ENCODE results near the gene ZBP1.

The ZBP1 gene

DNA sequence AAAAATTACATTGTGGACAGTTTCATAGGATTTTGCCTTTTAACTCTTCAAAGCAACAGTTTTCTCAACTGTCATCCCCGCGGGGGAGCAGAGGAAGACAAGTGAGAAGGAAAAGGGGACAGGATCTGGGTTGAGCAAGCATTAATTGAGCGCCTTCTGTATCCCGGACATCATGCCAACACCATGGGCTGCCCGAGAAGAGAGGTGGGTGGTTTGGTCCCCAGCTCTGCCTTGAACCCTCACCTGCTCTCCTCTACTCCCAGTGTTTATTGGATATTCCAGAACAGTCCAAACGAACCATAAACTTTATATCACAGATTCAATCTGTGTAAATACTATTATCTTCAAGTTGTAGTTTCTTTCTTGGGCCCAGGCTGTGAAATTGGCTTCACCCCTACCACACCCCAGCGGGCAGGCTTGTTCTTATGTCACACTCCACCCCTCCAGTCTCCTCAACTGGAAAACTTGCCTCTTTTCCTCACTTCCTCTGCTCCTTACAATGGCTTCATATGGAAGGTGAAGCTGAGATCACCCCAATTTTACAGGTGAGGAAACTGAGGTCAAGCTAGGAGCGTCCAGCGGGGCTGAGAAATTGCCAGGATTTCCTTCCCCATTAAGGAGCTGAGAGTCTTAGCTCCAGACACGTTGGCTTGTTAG lies 53.3 kb downstream of the ZBP1 start:
- Histone ChIP-seq H3K27ac (ENCODE audit: low read length, poor library complexity, severe bottlenecking) (no peak overlapping the region), H2AK5ac (ENCODE audit: low read length, severe bottlenecking) (no peak overlapping the region), H3K9me3 (ENCODE audit: control insufficient read depth, low read length) (no peaks in the 10 kb centered on the region), H3K23ac (ENCODE audit: low read length in 2 of 2) (no peak overlapping the region), H2BK12ac (ENCODE audit: low read length in 2 of 2) (no peak overlapping the region), H3K27me3 (ENCODE audit: control insufficient read depth in 1 of 2, insufficient read depth in 1 of 2, low read length in 2 of 2) (peaks cover 24 to 63% of the 10 kb centered on the region in 2 experiments), H3K4ac (ENCODE audit: low read depth in 1 of 2, low read length in 2 of 2) (no peak overlapping the region), H2BK5ac (ENCODE audit: low read depth, low read length, poor library complexity, severe bottlenecking) (no peak overlapping the region), H3K4me3 (ENCODE audit: insufficient read depth in 1 of 2, low read depth in 1 of 2, low read length in 2 of 2) (no peak overlapping the region), H2BK15ac (ENCODE audit: low read depth, poor library complexity, severe bottlenecking) (no peak overlapping the region), H3K4me1 (ENCODE audit: control insufficient read depth, insufficient read depth, low read depth, low read length) (no peaks in the 10 kb centered on the region), H3K4me2 (ENCODE audit: low read length, poor library complexity, severe bottlenecking) (no peak overlapping the region), H3K14ac (ENCODE audit: low read length in 2 of 2) (no peak overlapping the region), H4K91ac (ENCODE audit: low read length) (no peak overlapping the region), H3K18ac (ENCODE audit: low read depth in 1 of 2, low read length in 2 of 2) (no peak overlapping the region), H3K79me1 (replicated peaks; ENCODE audit: low read length, poor library complexity, severe bottlenecking) (no peaks in the 10 kb centered on the region), H3K36me3 (ENCODE audit: control insufficient read depth in 1 of 2, insufficient read depth in 2 of 2, low read depth in 1 of 2, low read length in 2 of 2) (no peaks in the 10 kb centered on the region), H2BK120ac (ENCODE audit: low read depth, low read length) (no peak overlapping the region), H3K9ac (ENCODE audit: low read length) (no peak overlapping the region), H4K8ac (ENCODE audit: low read length) (no peak overlapping the region), H2AFZ (ENCODE audit: low read depth, low read length) (no peak overlapping the region)
- 81% methylated on average over 9 of the region's 10 CpGs for WGBS
- no peak for DNase-seq

DNA sequence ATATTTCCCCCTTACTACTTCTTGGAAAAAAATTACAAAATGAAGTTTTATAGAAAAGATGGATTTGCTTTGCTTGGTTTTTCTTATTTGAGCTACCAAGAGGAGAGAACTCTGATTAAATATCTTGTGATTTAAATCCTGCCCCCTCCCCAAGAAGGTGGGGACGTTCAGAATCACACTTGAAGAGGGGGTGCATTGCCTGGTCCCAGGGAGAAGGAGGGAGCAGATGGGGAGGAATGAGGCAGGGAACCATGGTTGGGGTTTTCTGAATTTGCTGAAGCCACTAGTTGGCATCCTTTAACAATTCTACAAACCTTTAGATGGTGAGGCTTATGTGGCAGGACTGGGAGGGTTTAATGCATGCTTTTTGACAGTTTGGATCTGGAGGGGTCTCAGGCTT lies 53.8 kb downstream of the ZBP1 start:
- Histone ChIP-seq H3K79me1 (replicated peaks; ENCODE audit: low read length, poor library complexity, severe bottlenecking) (no peaks in the 10 kb centered on the region), H2BK15ac (ENCODE audit: low read depth, poor library complexity, severe bottlenecking) (no peak overlapping the region), H3K27me3 (ENCODE audit: control insufficient read depth in 1 of 2, insufficient read depth in 1 of 2, low read length in 2 of 2) (peaks cover 24 to 65% of the 10 kb centered on the region in 2 experiments), H3K36me3 (ENCODE audit: control insufficient read depth in 1 of 2, insufficient read depth in 2 of 2, low read depth in 1 of 2, low read length in 2 of 2) (no peaks in the 10 kb centered on the region), H3K27ac (ENCODE audit: low read length, poor library complexity, severe bottlenecking) (no peak overlapping the region), H2BK120ac (ENCODE audit: low read depth, low read length) (no peak overlapping the region), H2AK5ac (ENCODE audit: low read length, severe bottlenecking) (no peak overlapping the region), H3K23ac (ENCODE audit: low read length in 2 of 2) (no peak overlapping the region), H2BK5ac (ENCODE audit: low read depth, low read length, poor library complexity, severe bottlenecking) (no peak overlapping the region), H4K8ac (ENCODE audit: low read length) (no peak overlapping the region), H2AFZ (ENCODE audit: low read depth, low read length) (no peak overlapping the region), H3K4me1 (ENCODE audit: control insufficient read depth, insufficient read depth, low read depth, low read length) (peaks cover under 1% of the 10 kb centered on the region), H3K4me3 (ENCODE audit: insufficient read depth in 1 of 2, low read depth in 1 of 2, low read length in 2 of 2) (no peak overlapping the region), H3K18ac (ENCODE audit: low read depth in 1 of 2, low read length in 2 of 2) (no peak overlapping the region), H3K4ac (ENCODE audit: low read depth in 1 of 2, low read length in 2 of 2) (no peak overlapping the region), H4K91ac (ENCODE audit: low read length) (no peak overlapping the region), H3K4me2 (ENCODE audit: low read length, poor library complexity, severe bottlenecking) (no peak overlapping the region), H2BK12ac (ENCODE audit: low read length in 2 of 2) (no peak overlapping the region), H3K9ac (ENCODE audit: low read length) (no peak overlapping the region), H3K9me3 (ENCODE audit: control insufficient read depth, low read length) (no peaks in the 10 kb centered on the region), H3K14ac (ENCODE audit: low read length in 2 of 2) (no peak overlapping the region)
- WGBS, result 20% methylated on average over 1 of the region's 1 CpG
- DNase-seq, result no peak

DNA sequence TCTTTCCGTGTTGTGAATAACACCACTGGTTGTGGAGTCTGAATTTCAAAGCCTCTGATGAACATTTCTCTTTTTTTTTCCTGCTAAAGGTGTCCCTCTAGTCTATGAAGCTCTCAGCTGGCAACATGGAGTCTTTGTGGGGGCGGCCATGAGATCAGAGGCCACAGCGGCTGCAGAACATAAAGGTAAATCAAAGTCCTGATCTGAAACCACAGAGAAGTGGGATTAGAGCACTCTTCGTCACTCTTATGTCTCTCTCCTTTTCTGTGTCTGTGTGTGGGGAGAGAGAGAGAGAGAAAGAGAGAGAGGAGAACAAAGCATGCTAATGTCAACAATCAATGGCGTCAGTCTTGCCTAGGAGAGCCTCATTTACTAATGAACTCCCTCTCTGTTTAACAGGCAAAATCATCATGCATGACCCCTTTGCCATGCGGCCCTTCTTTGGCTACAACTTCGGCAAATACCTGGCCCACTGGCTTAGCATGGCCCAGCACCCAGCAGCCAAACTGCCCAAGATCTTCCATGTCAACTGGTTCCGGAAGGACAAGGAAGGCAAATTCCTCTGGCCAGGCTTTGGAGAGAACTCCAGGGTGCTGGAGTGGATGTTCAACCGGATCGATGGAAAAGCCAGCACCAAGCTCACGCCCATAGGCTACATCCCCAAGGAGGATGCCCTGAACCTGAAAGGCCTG lies 55.1 kb downstream of the ZBP1 start:
- H3K9me3 ChIP-seq (ENCODE audit: control insufficient read depth, low read length), result no peaks in the 10 kb centered on the region
- H3K27me3 ChIP-seq (ENCODE audit: control insufficient read depth in 1 of 2, insufficient read depth in 1 of 2, low read length in 2 of 2), result peaks cover 22 to 68% of the 10 kb centered on the region in 2 experiments
- no peak overlapping the region for H4K8ac ChIP-seq (ENCODE audit: low read length)
- H3K4me2 ChIP-seq (ENCODE audit: low read length, poor library complexity, severe bottlenecking), result no peak overlapping the region
- H3K79me1 ChIP-seq (replicated peaks; ENCODE audit: low read length, poor library complexity, severe bottlenecking), result no peaks in the 10 kb centered on the region
- WGBS, result 87% methylated on average over 11 of the region's 11 CpGs
- DNase-seq, result no peak
- no peak overlapping the region for H2AFZ ChIP-seq (ENCODE audit: low read depth, low read length)
- H3K27ac ChIP-seq (ENCODE audit: low read length, poor library complexity, severe bottlenecking), result no peak overlapping the region
- no peak overlapping the region for H3K4me3 ChIP-seq (ENCODE audit: insufficient read depth in 1 of 2, low read depth in 1 of 2, low read length in 2 of 2)
- H2BK12ac ChIP-seq (ENCODE audit: low read length in 2 of 2), result no peak overlapping the region
- no peak overlapping the region for H2BK5ac ChIP-seq (ENCODE audit: low read depth, low read length, poor library complexity, severe bottlenecking)
- H3K23ac ChIP-seq (ENCODE audit: low read length in 2 of 2), result no peak overlapping the region
- peaks cover 9% of the 10 kb centered on the region for H3K4me1 ChIP-seq (ENCODE audit: control insufficient read depth, insufficient read depth, low read depth, low read length)
- no peak overlapping the region for H2BK120ac ChIP-seq (ENCODE audit: low read depth, low read length)
- no peak overlapping the region for H2BK15ac ChIP-seq (ENCODE audit: low read depth, poor library complexity, severe bottlenecking)
- H3K4ac ChIP-seq (ENCODE audit: low read depth in 1 of 2, low read length in 2 of 2), result no peak overlapping the region
- no peak overlapping the region for H3K9ac ChIP-seq (ENCODE audit: low read length)
- no peak overlapping the region for H3K18ac ChIP-seq (ENCODE audit: low read depth in 1 of 2, low read length in 2 of 2)
- no peak overlapping the region for H3K14ac ChIP-seq (ENCODE audit: low read length in 2 of 2)
- no peaks in the 10 kb centered on the region for H3K36me3 ChIP-seq (ENCODE audit: control insufficient read depth in 1 of 2, insufficient read depth in 2 of 2, low read depth in 1 of 2, low read length in 2 of 2)
- H2AK5ac ChIP-seq (ENCODE audit: low read length, severe bottlenecking), result no peak overlapping the region
- H4K91ac ChIP-seq (ENCODE audit: low read length), result no peak overlapping the region

DNA sequence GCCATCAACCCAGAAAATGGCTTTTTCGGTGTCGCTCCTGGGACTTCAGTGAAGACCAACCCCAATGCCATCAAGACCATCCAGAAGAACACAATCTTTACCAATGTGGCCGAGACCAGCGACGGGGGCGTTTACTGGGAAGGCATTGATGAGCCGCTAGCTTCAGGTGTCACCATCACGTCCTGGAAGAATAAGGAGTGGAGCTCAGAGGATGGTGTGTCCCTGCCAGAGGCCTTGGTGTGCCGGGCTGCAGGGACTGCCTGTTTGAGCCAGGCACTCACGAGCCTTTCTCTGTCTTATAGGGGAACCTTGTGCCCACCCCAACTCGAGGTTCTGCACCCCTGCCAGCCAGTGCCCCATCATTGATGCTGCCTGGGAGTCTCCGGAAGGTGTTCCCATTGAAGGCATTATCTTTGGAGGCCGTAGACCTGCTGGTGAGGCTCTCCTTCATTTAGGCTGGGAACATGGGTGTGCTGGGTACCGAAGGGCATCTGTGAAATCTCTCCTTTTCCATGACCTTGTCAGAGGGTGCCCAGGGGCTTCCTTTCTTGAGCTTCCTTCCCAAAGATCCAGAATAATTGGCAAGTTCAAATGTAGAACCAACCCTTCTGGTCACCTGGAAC lies 55.9 kb downstream of the ZBP1 start:
- Histone ChIP-seq H3K4ac (ENCODE audit: low read depth in 1 of 2, low read length in 2 of 2) (no peak overlapping the region), H2AK5ac (ENCODE audit: low read length, severe bottlenecking) (no peak overlapping the region), H3K79me1 (replicated peaks; ENCODE audit: low read length, poor library complexity, severe bottlenecking) (no peaks in the 10 kb centered on the region), H3K36me3 (ENCODE audit: control insufficient read depth in 1 of 2, insufficient read depth in 2 of 2, low read depth in 1 of 2, low read length in 2 of 2) (no peaks in the 10 kb centered on the region), H3K4me2 (ENCODE audit: low read length, poor library complexity, severe bottlenecking) (no peak overlapping the region), H2AFZ (ENCODE audit: low read depth, low read length) (no peak overlapping the region), H3K23ac (ENCODE audit: low read length in 2 of 2) (no peak overlapping the region), H3K9me3 (ENCODE audit: control insufficient read depth, low read length) (no peaks in the 10 kb centered on the region), H4K91ac (ENCODE audit: low read length) (no peak overlapping the region), H3K18ac (ENCODE audit: low read depth in 1 of 2, low read length in 2 of 2) (no peak overlapping the region), H2BK15ac (ENCODE audit: low read depth, poor library complexity, severe bottlenecking) (no peak overlapping the region), H3K4me1 (ENCODE audit: control insufficient read depth, insufficient read depth, low read depth, low read length) (peaks cover 10% of the 10 kb centered on the region), H3K27me3 (ENCODE audit: control insufficient read depth in 1 of 2, insufficient read depth in 1 of 2, low read length in 2 of 2) (peaks cover 23 to 75% of the 10 kb centered on the region in 2 experiments), H2BK5ac (ENCODE audit: low read depth, low read length, poor library complexity, severe bottlenecking) (no peak overlapping the region), H3K9ac (ENCODE audit: low read length) (no peak overlapping the region), H4K8ac (ENCODE audit: low read length) (no peak overlapping the region), H3K4me3 (ENCODE audit: insufficient read depth in 1 of 2, low read depth in 1 of 2, low read length in 2 of 2) (no peak overlapping the region), H2BK12ac (ENCODE audit: low read length in 2 of 2) (no peak overlapping the region), H2BK120ac (ENCODE audit: low read depth, low read length) (no peak overlapping the region), H3K27ac (ENCODE audit: low read length, poor library complexity, severe bottlenecking) (no peak overlapping the region), H3K14ac (ENCODE audit: low read length in 2 of 2) (no peak overlapping the region)
- DNase-seq, result no peak
- 73% methylated on average over 14 of the region's 14 CpGs for WGBS

Measured in mesenchymal stem cell (in vitro differentiated cells and primary cell).